K562 (cell line): ENCODE results near the gene TRAPPC5. TPM values are rescaled to one million over a fixed set of nuclear protein-coding genes. Genes with fewer than 3 reads are reported as not detected.

ENCODE experiments used
- CCNT2 ChIP-seq: IDR thresholded peaks from 2 replicates; pipeline ENCODE4 v1.6.1; 2011; ENCODE audit warnings: borderline replicate concordance, low read depth, mild to moderate bottlenecking, moderate library complexity, mixed read lengths, low read length; ENCODE audit not compliant: insufficient read length; ENCODE audit errors: extremely low read depth
- CSDE1 ChIP-seq, 2 experiments: fragments of 450-650 bp; IDR thresholded peaks; 2 replicates each; pipeline ENCODE4 v1.6.1; 2016; ENCODE audit warnings: mild to moderate bottlenecking in 1 of 2
- ESRRB ChIP-seq: fragments of 250-450 bp; sonication (Bioruptor Pico); IDR thresholded peaks from 2 replicates; pipeline ENCODE4 v1.5.0; 2020; ENCODE audit warnings: mild to moderate bottlenecking, moderate library complexity, borderline replicate concordance
- FOXA1 ChIP-seq: fragments of 450-650 bp; IDR thresholded peaks from 2 replicates; pipeline ENCODE4 v1.6.1; 2016; ENCODE audit warnings: mild to moderate bottlenecking, borderline replicate concordance
- MAFF ChIP-seq: IDR thresholded peaks from 2 replicates; pipeline ENCODE4 v1.6.1; 2012; ENCODE audit warnings: low read length, improper control_type of control experiment
- NFIX ChIP-seq: fragments of 250-450 bp; sonication (Bioruptor Pico); IDR thresholded peaks from 2 replicates; pipeline ENCODE4 v1.4.0; 2020; ENCODE audit warnings: low read depth, mild to moderate bottlenecking, moderate library complexity
- RBM25 ChIP-seq: fragments of 200-400 bp; formaldehyde crosslinking; IDR thresholded peaks from 2 replicates; pipeline ENCODE4 v1.6.1; 2018; ENCODE audit warnings: low read length, low read depth, moderate library complexity; ENCODE audit not compliant: severe bottlenecking
- RCOR1 ChIP-seq, 2 experiments: IDR thresholded peaks; 2 replicates each; pipeline ENCODE4 v1.6.1; 2012; ENCODE audit warnings: low read depth in 2 of 2, low read length in 2 of 2, borderline replicate concordance in 1 of 2, improper control_type of control experiment in 1 of 2
- SREBF2 ChIP-seq: sonication (generic); formaldehyde crosslinking; IDR thresholded peaks from 2 replicates; pipeline ENCODE4 v1.4.0; 2020; ENCODE audit warnings: mild to moderate bottlenecking, missing genetic modification reagents
- SRSF1 ChIP-seq: fragments of 200-400 bp; formaldehyde crosslinking; IDR thresholded peaks from 2 replicates; pipeline ENCODE4 v1.6.1; 2017; ENCODE audit warnings: mild to moderate bottlenecking, low read depth, low read length, moderate library complexity
- STAT5A ChIP-seq: IDR thresholded peaks from 2 replicates; pipeline ENCODE4 v1.6.1; 2012; ENCODE audit warnings: low read length, inconsistent platforms, borderline replicate concordance
- STAT5B ChIP-seq: fragments of 250-450 bp; sonication (Bioruptor Pico); IDR thresholded peaks from 2 replicates; pipeline ENCODE4 v1.8.0; 2021; ENCODE audit warnings: mild to moderate bottlenecking, inconsistent platforms
- TCF3 ChIP-seq: sonication (generic); formaldehyde crosslinking; IDR thresholded peaks from 2 replicates; pipeline ENCODE4 v1.4.0; 2020; ENCODE audit warnings: mild to moderate bottlenecking, missing genetic modification reagents
- TRIM24 ChIP-seq, 2 experiments: fragments of 450-650 bp; IDR thresholded peaks; 2 replicates each; pipeline ENCODE4 v1.6.1; 2016
- ZKSCAN1 ChIP-seq: fragments of 150-350 bp; IDR thresholded peaks from 2 replicates; pipeline ENCODE4 v1.6.1; 2016; ENCODE audit warnings: low read depth, low read length
- ZNF384 ChIP-seq: IDR thresholded peaks from 2 replicates; pipeline ENCODE4 v1.6.1; 2012; ENCODE audit warnings: low read depth, low read length, improper control_type of control experiment
- ZNF444 ChIP-seq: fragments of 250-450 bp; sonication (Bioruptor Pico); IDR thresholded peaks from 2 replicates; pipeline ENCODE4 v1.4.0; 2020; ENCODE audit warnings: mild to moderate bottlenecking, moderate library complexity
- polyA plus RNA-seq, 8 experiments: library from polyadenylated mRNA; depleted of rRNA in 4 of 8; stranded (reverse) in 5 of 8; unstranded in 3 of 8; fragments of >200 nt; fragmentation: Nextera tagmentation in 2 of 8; fragmentation: Illumina TruSeq in 1 of 8; extraction: Ambion mirVana in 2 of 8; extraction: Trizol in 1 of 8; gene quantifications; 2 replicates each; pipeline versions ENCODE4 v1.2.1 to v1.2.3, GENCODE V29; 2011 to 2014; ENCODE audit warnings: inconsistent platforms in 1 of 8, missing spikeins in 1 of 8
- total RNA-seq, 7 experiments: library from RNA; depleted of rRNA in 6 of 7; stranded (reverse); fragments of >200 nt in 6 of 7; fragmentation: Illumina TruSeq in 2 of 7; extraction: Trizol in 2 of 7; gene quantifications; 2 replicates each; pipeline versions ENCODE4 v1.2.1 to v1.2.3, GENCODE V29; 2011 to 2021; ENCODE audit warnings: low replicate concordance in 1 of 7
- TF ChIP-seq, protein P1 (sequence below): sonication (generic); formaldehyde crosslinking; IDR thresholded peaks from 2 replicates; pipeline ENCODE4 v1.8.0; 2022; ENCODE audit warnings: missing genetic modification reagents, mild to moderate bottlenecking, moderate library complexity, borderline replicate concordance
- TF ChIP-seq, protein P2 (sequence below): fragments of 450-650 bp; IDR thresholded peaks from 2 replicates; pipeline ENCODE4 v1.6.1; 2016; ENCODE audit warnings: low read depth

The TRAPPC5 gene
- total and polyA plus RNA-seq, 9 of the 15 experiments (the other 6 are each of a cell fraction or from before 2014, with no cell fraction given), result 2.0 to 76.9 (median 29.3) TPM

- TF ChIP-seq FOXA1 (no peak), TRIM24 (IDR thresholded peaks at IDR 0.05) (peak; percentile 23 to 42; a peak in 3 of 4 replicates), RCOR1 (IDR thresholded peaks at IDR 0.05; ENCODE audit: borderline replicate concordance in 1 of 2, low read depth in 2 of 2, low read length in 2 of 2) (peak in 1 of 2 experiments; percentile 47; a peak in 2 of 4 replicates), STAT5A (peak; percentile 64; the same call in 1 of the 2 replicates), SREBF2 (no peak), SRSF1 (no peak), MAFF (no peak), STAT5B (CRISPR knock-in tag) (no peak), NFIX (CRISPR knock-in tag) (peak; percentile 90), ESRRB (CRISPR knock-in tag) (no peak), CSDE1 (IDR thresholded peaks at IDR 0.05) (no peak), ZKSCAN1 (peak; percentile 86; the same call in 1 of the 2 replicates), RBM25 (peak; percentile 97), TCF3 (peak; percentile 88), CCNT2 (peak; percentile 35), ZNF384 (peak; percentile 55), ZNF444 (CRISPR knock-in tag) (no peak)
- TF ChIP-seq, protein P1, sequence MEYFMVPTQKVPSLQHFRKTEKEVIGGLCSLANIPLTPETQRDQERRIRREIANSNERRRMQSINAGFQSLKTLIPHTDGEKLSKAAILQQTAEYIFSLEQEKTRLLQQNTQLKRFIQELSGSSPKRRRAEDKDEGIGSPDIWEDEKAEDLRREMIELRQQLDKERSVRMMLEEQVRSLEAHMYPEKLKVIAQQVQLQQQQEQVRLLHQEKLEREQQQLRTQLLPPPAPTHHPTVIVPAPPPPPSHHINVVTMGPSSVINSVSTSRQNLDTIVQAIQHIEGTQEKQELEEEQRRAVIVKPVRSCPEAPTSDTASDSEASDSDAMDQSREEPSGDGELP (CRISPR knock-in tag), result peak; percentile 45; the same call in 1 of the 2 replicates
- TF ChIP-seq, protein P2, sequence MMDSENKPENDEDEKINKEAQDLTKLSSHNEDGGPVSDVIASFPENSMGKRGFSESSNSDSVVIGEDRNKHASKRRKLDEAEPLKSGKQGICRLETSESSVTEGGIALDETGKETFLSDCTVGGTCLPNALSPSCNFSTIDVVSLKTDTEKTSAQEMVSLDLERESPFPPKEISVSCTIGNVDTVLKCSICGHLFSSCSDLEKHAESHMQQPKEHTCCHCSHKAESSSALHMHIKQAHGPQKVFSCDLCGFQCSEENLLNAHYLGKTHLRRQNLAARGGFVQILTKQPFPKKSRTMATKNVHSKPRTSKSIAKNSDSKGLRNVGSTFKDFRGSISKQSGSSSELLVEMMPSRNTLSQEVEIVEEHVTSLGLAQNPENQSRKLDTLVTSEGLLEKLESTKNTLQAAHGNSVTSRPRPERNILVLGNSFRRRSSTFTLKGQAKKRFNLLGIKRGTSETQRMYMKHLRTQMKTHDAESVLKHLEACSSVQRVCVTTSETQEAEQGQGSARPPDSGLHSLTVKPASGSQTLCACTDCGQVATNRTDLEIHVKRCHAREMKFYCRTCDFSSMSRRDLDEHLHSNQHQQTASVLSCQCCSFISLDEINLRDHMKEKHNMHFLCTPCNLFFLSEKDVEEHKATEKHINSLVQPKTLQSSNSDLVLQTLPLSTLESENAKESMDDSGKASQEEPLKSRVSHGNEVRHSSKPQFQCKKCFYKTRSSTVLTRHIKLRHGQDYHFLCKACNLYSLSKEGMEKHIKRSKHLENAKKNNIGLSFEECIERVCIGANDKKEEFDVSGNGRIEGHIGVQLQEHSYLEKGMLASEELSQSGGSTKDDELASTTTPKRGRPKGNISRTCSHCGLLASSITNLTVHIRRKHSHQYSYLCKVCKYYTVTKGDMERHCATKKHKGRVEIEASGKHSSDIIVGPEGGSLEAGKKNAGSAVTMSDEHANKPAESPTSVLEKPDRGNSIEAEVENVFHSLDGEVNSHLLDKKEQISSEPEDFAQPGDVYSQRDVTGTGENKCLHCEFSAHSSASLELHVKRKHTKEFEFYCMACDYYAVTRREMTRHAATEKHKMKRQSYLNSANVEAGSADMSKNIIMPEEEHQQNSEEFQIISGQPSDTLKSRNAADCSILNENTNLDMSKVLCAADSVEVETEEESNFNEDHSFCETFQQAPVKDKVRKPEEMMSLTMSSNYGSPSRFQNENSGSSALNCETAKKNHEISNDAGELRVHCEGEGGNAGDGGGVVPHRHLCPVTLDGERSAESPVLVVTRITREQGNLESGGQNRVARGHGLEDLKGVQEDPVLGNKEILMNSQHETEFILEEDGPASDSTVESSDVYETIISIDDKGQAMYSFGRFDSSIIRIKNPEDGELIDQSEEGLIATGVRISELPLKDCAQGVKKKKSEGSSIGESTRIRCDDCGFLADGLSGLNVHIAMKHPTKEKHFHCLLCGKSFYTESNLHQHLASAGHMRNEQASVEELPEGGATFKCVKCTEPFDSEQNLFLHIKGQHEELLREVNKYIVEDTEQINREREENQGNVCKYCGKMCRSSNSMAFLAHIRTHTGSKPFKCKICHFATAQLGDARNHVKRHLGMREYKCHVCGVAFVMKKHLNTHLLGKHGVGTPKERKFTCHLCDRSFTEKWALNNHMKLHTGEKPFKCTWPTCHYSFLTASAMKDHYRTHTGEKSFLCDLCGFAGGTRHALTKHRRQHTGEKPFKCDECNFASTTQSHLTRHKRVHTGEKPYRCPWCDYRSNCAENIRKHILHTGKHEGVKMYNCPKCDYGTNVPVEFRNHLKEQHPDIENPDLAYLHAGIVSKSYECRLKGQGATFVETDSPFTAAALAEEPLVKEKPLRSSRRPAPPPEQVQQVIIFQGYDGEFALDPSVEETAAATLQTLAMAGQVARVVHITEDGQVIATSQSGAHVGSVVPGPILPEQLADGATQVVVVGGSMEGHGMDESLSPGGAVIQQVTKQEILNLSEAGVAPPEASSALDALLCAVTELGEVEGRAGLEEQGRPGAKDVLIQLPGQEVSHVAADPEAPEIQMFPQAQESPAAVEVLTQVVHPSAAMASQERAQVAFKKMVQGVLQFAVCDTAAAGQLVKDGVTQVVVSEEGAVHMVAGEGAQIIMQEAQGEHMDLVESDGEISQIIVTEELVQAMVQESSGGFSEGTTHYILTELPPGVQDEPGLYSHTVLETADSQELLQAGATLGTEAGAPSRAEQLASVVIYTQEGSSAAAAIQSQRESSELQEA, result no peak
Measured at GRCh38 chr19:7699417-7700401, 19.1 kb downstream of the TRAPPC5 start (continued).
